ENCODE data around the gene NR1D2. TPM values are rescaled to one million over a fixed set of nuclear protein-coding genes. Genes with fewer than 3 reads are reported as not detected.

The NR1D2 gene
- total RNA-seq, 1 donor from 2014 or later = 20.7 TPM

DNA sequence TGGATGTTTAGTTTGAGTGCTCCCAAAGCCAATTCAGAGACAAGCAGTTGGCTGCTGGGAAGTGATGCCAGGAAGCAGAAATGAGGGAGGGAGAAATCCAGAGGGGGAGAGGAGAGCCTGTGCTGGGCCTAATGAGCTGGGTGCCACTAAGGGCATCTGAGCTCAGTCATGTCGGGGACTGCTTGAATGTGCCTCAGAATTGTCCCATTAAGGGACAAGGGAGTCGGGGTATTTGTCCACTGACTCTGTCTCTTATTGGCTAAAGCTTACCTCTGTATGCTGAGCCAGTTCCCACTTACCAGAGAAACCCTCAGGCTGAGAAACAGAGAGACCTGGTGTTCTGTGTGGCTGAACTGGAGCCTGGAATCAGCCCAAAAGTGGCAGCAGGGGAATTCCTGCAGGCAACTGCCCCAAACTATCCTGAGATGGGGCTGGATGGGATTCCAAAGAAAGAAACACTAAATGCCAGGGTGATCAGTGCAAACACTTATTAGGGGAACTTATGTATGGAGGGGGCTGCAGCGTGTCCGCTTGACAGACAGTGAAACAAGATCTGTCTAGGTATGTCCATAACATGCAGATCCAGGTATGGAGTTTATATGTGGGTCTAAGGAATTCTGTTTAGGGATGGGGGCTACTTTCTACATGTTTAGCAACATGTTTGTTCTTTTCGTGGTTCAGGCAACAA lies 48.6 kb downstream of the NR1D2 start:
- no peak overlapping the region for H3K27ac Mint-ChIP-seq (ENCODE audit: unreplicated experiment)
- H3K27ac ChIP-seq (ENCODE audit: low read depth, low read length) = no peak overlapping the region

DNA sequence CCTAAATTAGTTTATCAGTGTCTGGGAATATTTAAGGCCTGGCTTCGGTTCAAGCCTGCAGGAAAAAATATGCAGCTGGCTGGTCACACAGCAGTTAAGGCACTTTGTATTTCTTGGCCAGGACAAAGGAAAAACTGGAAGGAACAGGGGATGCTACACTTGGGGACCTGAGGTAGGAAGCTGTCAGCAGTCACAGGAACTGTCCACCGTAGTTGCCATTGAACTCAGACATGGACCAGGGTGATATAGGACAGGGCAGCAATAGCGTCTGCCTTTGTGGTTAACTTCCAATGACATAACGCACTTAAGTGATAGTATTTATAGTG lies 49.1 kb downstream of the NR1D2 start:
- no peak overlapping the region for H3K4me2 ChIP-seq (ENCODE audit: low read length)
- TF ChIP-seq, protein P1, sequence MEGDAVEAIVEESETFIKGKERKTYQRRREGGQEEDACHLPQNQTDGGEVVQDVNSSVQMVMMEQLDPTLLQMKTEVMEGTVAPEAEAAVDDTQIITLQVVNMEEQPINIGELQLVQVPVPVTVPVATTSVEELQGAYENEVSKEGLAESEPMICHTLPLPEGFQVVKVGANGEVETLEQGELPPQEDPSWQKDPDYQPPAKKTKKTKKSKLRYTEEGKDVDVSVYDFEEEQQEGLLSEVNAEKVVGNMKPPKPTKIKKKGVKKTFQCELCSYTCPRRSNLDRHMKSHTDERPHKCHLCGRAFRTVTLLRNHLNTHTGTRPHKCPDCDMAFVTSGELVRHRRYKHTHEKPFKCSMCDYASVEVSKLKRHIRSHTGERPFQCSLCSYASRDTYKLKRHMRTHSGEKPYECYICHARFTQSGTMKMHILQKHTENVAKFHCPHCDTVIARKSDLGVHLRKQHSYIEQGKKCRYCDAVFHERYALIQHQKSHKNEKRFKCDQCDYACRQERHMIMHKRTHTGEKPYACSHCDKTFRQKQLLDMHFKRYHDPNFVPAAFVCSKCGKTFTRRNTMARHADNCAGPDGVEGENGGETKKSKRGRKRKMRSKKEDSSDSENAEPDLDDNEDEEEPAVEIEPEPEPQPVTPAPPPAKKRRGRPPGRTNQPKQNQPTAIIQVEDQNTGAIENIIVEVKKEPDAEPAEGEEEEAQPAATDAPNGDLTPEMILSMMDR (IDR thresholded peaks at IDR 0.05; ENCODE audit: insufficient read depth, low read depth, low read length) = no peak
- TF ChIP-seq EZH2 (IDR thresholded peaks at IDR 0.05; ENCODE audit: insufficient read depth, low read length) = no peak
- no peak overlapping the region for H3K4me3 ChIP-seq (ENCODE audit: insufficient read depth, low read depth, low read length)
- no peak overlapping the region for H3K9ac ChIP-seq (ENCODE audit: low read length)
- H2AFZ ChIP-seq (ENCODE audit: low read depth, low read length) = no peak overlapping the region
- H3K4me1 ChIP-seq (ENCODE audit: insufficient read depth, low read length) = peaks cover 8% of the 10 kb centered on the region
- no peaks in the 10 kb centered on the region for H4K20me1 ChIP-seq (ENCODE audit: insufficient read depth, low read length)
- H3K27me3 Mint-ChIP-seq (ENCODE audit: low read depth, unreplicated experiment) = no peaks in the 10 kb centered on the region
- no peaks in the 10 kb centered on the region for H3K9me3 Mint-ChIP-seq (ENCODE audit: unreplicated experiment)
- H3K27me3 ChIP-seq (ENCODE audit: insufficient read depth, low read length) = no peaks in the 10 kb centered on the region
- no peaks in the 10 kb centered on the region for H3K36me3 Mint-ChIP-seq (ENCODE audit: low read depth, unreplicated experiment)
- H3K27ac Mint-ChIP-seq (ENCODE audit: unreplicated experiment) = no peak overlapping the region
- DNase-seq (ENCODE audit: low read depth) = no peak
- peaks cover 13% of the 10 kb centered on the region for H3K4me1 Mint-ChIP-seq (ENCODE audit: low read depth, unreplicated experiment)
- H3K36me3 ChIP-seq (ENCODE audit: insufficient read depth, low read length) = no peaks in the 10 kb centered on the region
- H3K79me2 ChIP-seq (ENCODE audit: insufficient read depth, low read length) = no peaks in the 10 kb centered on the region
- no peak overlapping the region for H3K4me3 Mint-ChIP-seq (ENCODE audit: unreplicated experiment)
- no peak for FAIRE-seq
- no peaks in the 10 kb centered on the region for H3K9me3 ChIP-seq (ENCODE audit: insufficient read depth, low read depth, low read length)
- H3K27ac ChIP-seq (ENCODE audit: low read depth, low read length) = no peak overlapping the region

More for the DNA sequence above, 48.6 kb downstream of the NR1D2 start:
- no peak for DNase-seq (ENCODE audit: low read depth)
- Histone ChIP-seq H3K4me1 (ENCODE audit: insufficient read depth, low read length) (peaks cover 8% of the 10 kb centered on the region), H3K4me3 (ENCODE audit: insufficient read depth, low read depth, low read length) (no peak overlapping the region), H3K9ac (ENCODE audit: low read length) (no peak overlapping the region), H3K79me2 (ENCODE audit: insufficient read depth, low read length) (no peaks in the 10 kb centered on the region), H2AFZ (ENCODE audit: low read depth, low read length) (no peak overlapping the region), H4K20me1 (ENCODE audit: insufficient read depth, low read length) (no peaks in the 10 kb centered on the region), H3K4me2 (ENCODE audit: low read length) (no peak overlapping the region), H3K27me3 (ENCODE audit: insufficient read depth, low read length) (no peaks in the 10 kb centered on the region), H3K36me3 (ENCODE audit: insufficient read depth, low read length) (no peaks in the 10 kb centered on the region), H3K9me3 (ENCODE audit: insufficient read depth, low read depth, low read length) (no peaks in the 10 kb centered on the region)
- TF ChIP-seq, protein P1 (IDR thresholded peaks at IDR 0.05; ENCODE audit: insufficient read depth, low read depth, low read length) = no peak
- TF ChIP-seq EZH2 (IDR thresholded peaks at IDR 0.05; ENCODE audit: insufficient read depth, low read length) = no peak
- no peaks in the 10 kb centered on the region for H3K27me3 Mint-ChIP-seq (ENCODE audit: low read depth, unreplicated experiment)
- FAIRE-seq = no peak
- H3K36me3 Mint-ChIP-seq (ENCODE audit: low read depth, unreplicated experiment) = no peaks in the 10 kb centered on the region
- H3K4me3 Mint-ChIP-seq (ENCODE audit: unreplicated experiment) = no peak overlapping the region
- peaks cover 13% of the 10 kb centered on the region for H3K4me1 Mint-ChIP-seq (ENCODE audit: low read depth, unreplicated experiment)
- H3K9me3 Mint-ChIP-seq (ENCODE audit: unreplicated experiment) = no peaks in the 10 kb centered on the region

DNA sequence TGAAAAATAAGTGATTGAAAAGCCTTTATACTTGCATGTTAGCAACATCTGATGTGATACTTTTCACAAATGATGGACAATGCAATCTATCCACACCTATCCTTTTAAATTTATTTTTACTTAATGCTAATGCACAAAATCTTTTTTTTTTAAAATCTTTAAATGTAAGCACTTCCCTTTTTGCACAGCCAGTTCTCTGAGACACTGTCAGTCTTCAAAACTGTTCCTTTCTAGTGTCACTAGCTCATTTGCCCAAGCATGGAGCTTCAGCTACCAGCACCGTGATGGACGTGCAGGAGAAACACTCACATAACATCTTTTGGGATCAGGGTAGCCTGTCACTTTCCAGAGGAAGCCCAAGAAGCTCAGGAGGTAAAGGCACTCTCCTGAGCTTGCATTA lies 50.1 kb downstream of the NR1D2 start:
- Mint-ChIP-seq H3K27ac (ENCODE audit: unreplicated experiment) (no peak overlapping the region), H3K4me1 (ENCODE audit: low read depth, unreplicated experiment) (peaks cover 13% of the 10 kb centered on the region), H3K4me3 (ENCODE audit: unreplicated experiment) (no peak overlapping the region), H3K27me3 (ENCODE audit: low read depth, unreplicated experiment) (peaks cover 3% of the 10 kb centered on the region), H3K36me3 (ENCODE audit: low read depth, unreplicated experiment) (no peaks in the 10 kb centered on the region), H3K9me3 (ENCODE audit: unreplicated experiment) (no peaks in the 10 kb centered on the region)
- Histone ChIP-seq H3K27me3 (ENCODE audit: insufficient read depth, low read length) (no peaks in the 10 kb centered on the region), H3K4me1 (ENCODE audit: insufficient read depth, low read length) (peaks cover 8% of the 10 kb centered on the region), H3K79me2 (ENCODE audit: insufficient read depth, low read length) (no peaks in the 10 kb centered on the region), H4K20me1 (ENCODE audit: insufficient read depth, low read length) (no peaks in the 10 kb centered on the region), H3K4me2 (ENCODE audit: low read length) (no peak overlapping the region), H3K36me3 (ENCODE audit: insufficient read depth, low read length) (no peaks in the 10 kb centered on the region), H3K9ac (ENCODE audit: low read length) (no peak overlapping the region), H3K27ac (ENCODE audit: low read depth, low read length) (no peak overlapping the region), H3K4me3 (ENCODE audit: insufficient read depth, low read depth, low read length) (no peak overlapping the region), H2AFZ (ENCODE audit: low read depth, low read length) (no peak overlapping the region), H3K9me3 (ENCODE audit: insufficient read depth, low read depth, low read length) (no peaks in the 10 kb centered on the region)
- TF ChIP-seq, protein P1 (IDR thresholded peaks at IDR 0.05; ENCODE audit: insufficient read depth, low read depth, low read length) = no peak
- no peak for TF ChIP-seq EZH2 (IDR thresholded peaks at IDR 0.05; ENCODE audit: insufficient read depth, low read length)
- DNase-seq (ENCODE audit: low read depth) (no peak), FAIRE-seq (no peak)
